ENCODE results near the gene ZNF385D. TPM values are rescaled to one million over a fixed set of nuclear protein-coding genes. Genes with fewer than 3 reads are reported as not detected.
A peak's percentile ranks its signal among the peaks of the same experiment; 100 is the strongest.

Gene ZNF385D
- total RNA-seq, 1 experiment from 2014 or later = 9.6 TPM

GRCh38 chr3:21718943-21719591 is 31.9 kb downstream of the ZNF385D start:
- TF ChIP-seq ZNF232 (CRISPR knock-in tag; IDR thresholded peaks at IDR 0.05) = no peak
- no peak for TF ChIP-seq FOXJ3 (CRISPR knock-in tag; IDR thresholded peaks at IDR 0.05; ENCODE audit: borderline replicate concordance)
- TF ChIP-seq, protein P1, sequence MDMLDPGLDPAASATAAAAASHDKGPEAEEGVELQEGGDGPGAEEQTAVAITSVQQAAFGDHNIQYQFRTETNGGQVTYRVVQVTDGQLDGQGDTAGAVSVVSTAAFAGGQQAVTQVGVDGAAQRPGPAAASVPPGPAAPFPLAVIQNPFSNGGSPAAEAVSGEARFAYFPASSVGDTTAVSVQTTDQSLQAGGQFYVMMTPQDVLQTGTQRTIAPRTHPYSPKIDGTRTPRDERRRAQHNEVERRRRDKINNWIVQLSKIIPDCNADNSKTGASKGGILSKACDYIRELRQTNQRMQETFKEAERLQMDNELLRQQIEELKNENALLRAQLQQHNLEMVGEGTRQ (CRISPR knock-in tag; IDR thresholded peaks at IDR 0.05) = no peak
- no peak for TF ChIP-seq HMGA2 (CRISPR knock-in tag; IDR thresholded peaks at IDR 0.05)
- TF ChIP-seq, protein P2, sequence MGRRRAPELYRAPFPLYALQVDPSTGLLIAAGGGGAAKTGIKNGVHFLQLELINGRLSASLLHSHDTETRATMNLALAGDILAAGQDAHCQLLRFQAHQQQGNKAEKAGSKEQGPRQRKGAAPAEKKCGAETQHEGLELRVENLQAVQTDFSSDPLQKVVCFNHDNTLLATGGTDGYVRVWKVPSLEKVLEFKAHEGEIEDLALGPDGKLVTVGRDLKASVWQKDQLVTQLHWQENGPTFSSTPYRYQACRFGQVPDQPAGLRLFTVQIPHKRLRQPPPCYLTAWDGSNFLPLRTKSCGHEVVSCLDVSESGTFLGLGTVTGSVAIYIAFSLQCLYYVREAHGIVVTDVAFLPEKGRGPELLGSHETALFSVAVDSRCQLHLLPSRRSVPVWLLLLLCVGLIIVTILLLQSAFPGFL (CRISPR knock-in tag; IDR thresholded peaks at IDR 0.05; ENCODE audit: borderline replicate concordance) = no peak
- TF ChIP-seq, protein P3, sequence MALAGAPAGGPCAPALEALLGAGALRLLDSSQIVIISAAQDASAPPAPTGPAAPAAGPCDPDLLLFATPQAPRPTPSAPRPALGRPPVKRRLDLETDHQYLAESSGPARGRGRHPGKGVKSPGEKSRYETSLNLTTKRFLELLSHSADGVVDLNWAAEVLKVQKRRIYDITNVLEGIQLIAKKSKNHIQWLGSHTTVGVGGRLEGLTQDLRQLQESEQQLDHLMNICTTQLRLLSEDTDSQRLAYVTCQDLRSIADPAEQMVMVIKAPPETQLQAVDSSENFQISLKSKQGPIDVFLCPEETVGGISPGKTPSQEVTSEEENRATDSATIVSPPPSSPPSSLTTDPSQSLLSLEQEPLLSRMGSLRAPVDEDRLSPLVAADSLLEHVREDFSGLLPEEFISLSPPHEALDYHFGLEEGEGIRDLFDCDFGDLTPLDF (CRISPR knock-in tag; IDR thresholded peaks at IDR 0.05) = no peak
- TF ChIP-seq, protein P4, sequence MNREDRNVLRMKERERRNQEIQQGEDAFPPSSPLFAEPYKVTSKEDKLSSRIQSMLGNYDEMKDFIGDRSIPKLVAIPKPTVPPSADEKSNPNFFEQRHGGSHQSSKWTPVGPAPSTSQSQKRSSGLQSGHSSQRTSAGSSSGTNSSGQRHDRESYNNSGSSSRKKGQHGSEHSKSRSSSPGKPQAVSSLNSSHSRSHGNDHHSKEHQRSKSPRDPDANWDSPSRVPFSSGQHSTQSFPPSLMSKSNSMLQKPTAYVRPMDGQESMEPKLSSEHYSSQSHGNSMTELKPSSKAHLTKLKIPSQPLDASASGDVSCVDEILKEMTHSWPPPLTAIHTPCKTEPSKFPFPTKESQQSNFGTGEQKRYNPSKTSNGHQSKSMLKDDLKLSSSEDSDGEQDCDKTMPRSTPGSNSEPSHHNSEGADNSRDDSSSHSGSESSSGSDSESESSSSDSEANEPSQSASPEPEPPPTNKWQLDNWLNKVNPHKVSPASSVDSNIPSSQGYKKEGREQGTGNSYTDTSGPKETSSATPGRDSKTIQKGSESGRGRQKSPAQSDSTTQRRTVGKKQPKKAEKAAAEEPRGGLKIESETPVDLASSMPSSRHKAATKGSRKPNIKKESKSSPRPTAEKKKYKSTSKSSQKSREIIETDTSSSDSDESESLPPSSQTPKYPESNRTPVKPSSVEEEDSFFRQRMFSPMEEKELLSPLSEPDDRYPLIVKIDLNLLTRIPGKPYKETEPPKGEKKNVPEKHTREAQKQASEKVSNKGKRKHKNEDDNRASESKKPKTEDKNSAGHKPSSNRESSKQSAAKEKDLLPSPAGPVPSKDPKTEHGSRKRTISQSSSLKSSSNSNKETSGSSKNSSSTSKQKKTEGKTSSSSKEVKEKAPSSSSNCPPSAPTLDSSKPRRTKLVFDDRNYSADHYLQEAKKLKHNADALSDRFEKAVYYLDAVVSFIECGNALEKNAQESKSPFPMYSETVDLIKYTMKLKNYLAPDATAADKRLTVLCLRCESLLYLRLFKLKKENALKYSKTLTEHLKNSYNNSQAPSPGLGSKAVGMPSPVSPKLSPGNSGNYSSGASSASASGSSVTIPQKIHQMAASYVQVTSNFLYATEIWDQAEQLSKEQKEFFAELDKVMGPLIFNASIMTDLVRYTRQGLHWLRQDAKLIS (CRISPR knock-in tag; IDR thresholded peaks at IDR 0.05; ENCODE audit: borderline replicate concordance) = no peak
- no peak for TF ChIP-seq ZNF532 (CRISPR knock-in tag; IDR thresholded peaks at IDR 0.05; ENCODE audit: borderline replicate concordance)
- Mint-ChIP-seq H3K4me1 (peaks cover 36% of the 10 kb centered on the region), H3K27me3 (ENCODE audit: low read depth) (no peaks in the 10 kb centered on the region), H3K27ac (peak overlapping the region; percentile 78), H3K4me3 (peak overlapping the region; percentile 44), H3K9me3 (peaks cover 8% of the 10 kb centered on the region), H3K36me3 (peaks cover 4% of the 10 kb centered on the region; the same call in 1 of the 2 replicates)
- peak; percentile 93 for ATAC-seq
- ChIA-PET CTCF (interaction anchor here (0.8 kb wide), 1 partner anchor 33 kb away, joined by 3 read pairs; no protein-coding TSS in a partner anchor), POLR2A (no interaction called here)
- no peak for DNase-seq (ENCODE audit: low spot score)

- Mint-ChIP-seq H3K27ac (no peak overlapping the region), H3K4me1 (peaks cover 30% of the 10 kb centered on the region), H3K4me3 (no peak overlapping the region), H3K9me3 (peaks cover 8% of the 10 kb centered on the region), H3K36me3 (peaks cover 4% of the 10 kb centered on the region; the same call in 1 of the 2 replicates), H3K27me3 (ENCODE audit: low read depth) (no peaks in the 10 kb centered on the region)
- ChIA-PET POLR2A (no interaction called here), CTCF (no interaction called here)
- DNase-seq (ENCODE audit: low spot score) (no peak), ATAC-seq (no peak)
- TF ChIP-seq ZNF263 (CRISPR knock-in tag; IDR thresholded peaks at IDR 0.05; ENCODE audit: low read depth) (no peak), JUN (CRISPR knock-in tag; IDR thresholded peaks at IDR 0.05) (no peak), GRHL2 (CRISPR knock-in tag; IDR thresholded peaks at IDR 0.05; ENCODE audit: insufficient replicate concordance, severe bottlenecking) (no peak), ESRRA (CRISPR knock-in tag; IDR thresholded peaks at IDR 0.05; ENCODE audit: borderline replicate concordance) (no peak), ATF1 (CRISPR knock-in tag; IDR thresholded peaks at IDR 0.05) (no peak), MLX (CRISPR knock-in tag; IDR thresholded peaks at IDR 0.05) (no peak)
- TF ChIP-seq, protein P1 (CRISPR knock-in tag; IDR thresholded peaks at IDR 0.05) = no peak
- TF ChIP-seq, protein P4 (CRISPR knock-in tag; IDR thresholded peaks at IDR 0.05; ENCODE audit: borderline replicate concordance) = no peak
Measured at GRCh38 chr3:21718161-21718765, 32.7 kb downstream of the ZNF385D start.
